ENCODE measurements around the gene OR2B6.
A peak's percentile ranks its signal among the peaks of the same experiment; 100 is the strongest.
"Not testable (repeated sequence)": the region's sequence is repeated elsewhere in the genome, so short reads cannot be mapped to it uniquely, and the experiment has no call there.

The OR2B6 gene

GRCh38 chr6:27956941-27957340 lies at the start of gene OR2B6:
TSS of gene OR2B6 (plus strand) at chr6:27957241. CDS start at chr6:27957241, 0 bp downstream.
- no peak for DNase-seq (ENCODE audit: low read depth)

GRCh38 chr6:27908017-27908416 lies 49.0 kb upstream of the OR2B6 start:
- no peak for DNase-seq (ENCODE audit: low read depth)

GRCh38 chr6:27911956-27912446 lies 45.0 kb upstream of the OR2B6 start, which contains the start of gene OR2B2:
TSS of gene OR2B2 (minus strand) at chr6:27912396. CDS start at chr6:27912319, 77 bp downstream.
- no peak for DNase-seq (ENCODE audit: low read depth)

GRCh38 chr6:27922949-27923348 lies 34.1 kb upstream of the OR2B6 start:
- no peak for DNase-seq (ENCODE audit: low read depth)

GRCh38 chr6:27924179-27924578 lies 32.9 kb upstream of the OR2B6 start:
- no peak for DNase-seq (ENCODE audit: low read depth)

- not testable (repeated sequence) for DNase-seq (ENCODE audit: low read depth)
Measured at GRCh38 chr6:27928041-27928440, 29.0 kb upstream of the OR2B6 start.

- DNase-seq (ENCODE audit: low read depth) = not testable (repeated sequence)
Measured at GRCh38 chr6:27929930-27930329, 27.1 kb upstream of the OR2B6 start.

- no peak for DNase-seq (ENCODE audit: low read depth)
Measured at GRCh38 chr6:27931209-27931608, 25.8 kb upstream of the OR2B6 start.

GRCh38 chr6:27940766-27941165 lies 16.3 kb upstream of the OR2B6 start:
- DNase-seq (ENCODE audit: low read depth) = no peak

GRCh38 chr6:27943072-27943471 lies 14.0 kb upstream of the OR2B6 start:
- not testable (repeated sequence) for DNase-seq (ENCODE audit: low read depth)

- DNase-seq (ENCODE audit: low read depth) = no peak
Measured at GRCh38 chr6:27948237-27948636, 8.8 kb upstream of the OR2B6 start.

GRCh38 chr6:27951040-27951439 lies 6.0 kb upstream of the OR2B6 start:
- DNase-seq (ENCODE audit: low read depth) = no peak

GRCh38 chr6:27957516-27957915 lies 475 bp downstream of the OR2B6 start:
- no peak for DNase-seq (ENCODE audit: low read depth)

GRCh38 chr6:27962506-27962905 lies 5.5 kb downstream of the OR2B6 start:
- DNase-seq (ENCODE audit: low read depth) = no peak

GRCh38 chr6:27966044-27966443 lies 9.0 kb downstream of the OR2B6 start:
- DNase-seq (ENCODE audit: low read depth) = no peak

- DNase-seq (ENCODE audit: low read depth) = no peak
Measured at GRCh38 chr6:27966816-27967426, 9.9 kb downstream of the OR2B6 start.

- no peak for DNase-seq (ENCODE audit: low read depth)
Measured at GRCh38 chr6:27970444-27970843, 13.4 kb downstream of the OR2B6 start.

- no peak for DNase-seq (ENCODE audit: low read depth)
Measured at GRCh38 chr6:27972750-27973149, 15.7 kb downstream of the OR2B6 start.

GRCh38 chr6:27977387-27977786 lies 20.3 kb downstream of the OR2B6 start:
- no peak for DNase-seq (ENCODE audit: low read depth)

GRCh38 chr6:27978705-27979104 lies 21.7 kb downstream of the OR2B6 start:
- no peak for DNase-seq (ENCODE audit: low read depth)

- DNase-seq (ENCODE audit: low read depth) = no peak
Measured at GRCh38 chr6:27980111-27980510, 23.1 kb downstream of the OR2B6 start.

- DNase-seq (ENCODE audit: low read depth) = no peak
Measured at GRCh38 chr6:27986928-27987725, 30.1 kb downstream of the OR2B6 start.

GRCh38 chr6:27994616-27995015 lies 37.6 kb downstream of the OR2B6 start:
- peak; percentile 3 for DNase-seq (ENCODE audit: low read depth)

Measured in fibroblast of the conjunctiva (primary cell).